GM19324 (cell line): Measurements from ENCODE around the gene RUVBL1.

Experiments
- ATAC-seq: cut with Tn5 transposase; IDR thresholded peaks from one replicate; pipeline ENCODE4 v1.9.1; 2021; ENCODE audit warnings: mild to moderate bottlenecking, moderate library complexity; ENCODE audit not compliant: unreplicated experiment, low FRiP score

Gene RUVBL1

GRCh38 chr3:128071771-128072453, 51.7 kb downstream of the RUVBL1 start:
- ATAC-seq, result no peak

GRCh38 chr3:128070898-128071591, 52.6 kb downstream of the RUVBL1 start:
- no peak for ATAC-seq

- no peak for ATAC-seq
Observed at GRCh38 chr3:128069271-128069670, 54.3 kb downstream of the RUVBL1 start.

GRCh38 chr3:128068156-128068620, 55.4 kb downstream of the RUVBL1 start:
- no peak for ATAC-seq

- no peak for ATAC-seq
Observed at GRCh38 chr3:128067489-128067888, 56.1 kb downstream of the RUVBL1 start.

- ATAC-seq, result no peak
Observed at GRCh38 chr3:128066676-128067075, 56.9 kb downstream of the RUVBL1 start.

- no peak for ATAC-seq
Observed at GRCh38 chr3:128066114-128066513, 57.5 kb downstream of the RUVBL1 start.

- no peak for ATAC-seq
Observed at GRCh38 chr3:128064962-128065361, 58.6 kb downstream of the RUVBL1 start.

GRCh38 chr3:128063865-128064264, 59.7 kb downstream of the RUVBL1 start:
- ATAC-seq, result no peak

- ATAC-seq, result no peak
Observed at GRCh38 chr3:128062033-128062745, 61.4 kb downstream of the RUVBL1 start.

GRCh38 chr3:128060473-128061381, 62.9 kb downstream of the RUVBL1 start:
- ATAC-seq, result no peak

GRCh38 chr3:128056258-128056657, 67.4 kb downstream of the RUVBL1 start:
- ATAC-seq, result no peak

- ATAC-seq, result no peak
Observed at GRCh38 chr3:128054367-128054766, 69.2 kb downstream of the RUVBL1 start.

GRCh38 chr3:128053614-128054013, 70.0 kb downstream of the RUVBL1 start:
- no peak for ATAC-seq

- ATAC-seq, result no peak
Observed at GRCh38 chr3:128052595-128053351, 70.8 kb downstream of the RUVBL1 start.

GRCh38 chr3:128051837-128052594, 71.6 kb downstream of the RUVBL1 start, which contains the start of gene SEC61A1:
Gene SEC61A1 (plus strand): TSS chr3:128052437. CDS start chr3:128052553, 116 bp downstream.
- peak; percentile 98 for ATAC-seq

- no peak for ATAC-seq
Observed at GRCh38 chr3:128051459-128051836, 72.2 kb downstream of the RUVBL1 start.

- no peak for ATAC-seq
Observed at GRCh38 chr3:128050597-128050996, 73.0 kb downstream of the RUVBL1 start.

GRCh38 chr3:128041344-128041743, 82.3 kb downstream of the RUVBL1 start:
- no peak for ATAC-seq
